HS-27A (cell line): ENCODE measurements around the gene TPM1.
A peak's percentile ranks its signal among the peaks of the same experiment; 100 is the strongest.
"Not testable (repeated sequence)": the region's sequence is repeated elsewhere in the genome, so short reads cannot be mapped to it uniquely, and the experiment has no call there.

Experiments
- DNase-seq: peaks from one replicate; pipeline ENCODE4 v3.0.0-alpha.2; 2012; ENCODE audit warnings: low read depth, missing footprints

The TPM1 gene

GRCh38 chr15:63075984-63076713 lies 33.6 kb downstream of the TPM1 start:
- no peak for DNase-seq

- DNase-seq, result no peak
These were observed 34.1 kb downstream of the TPM1 start for GRCh38 chr15:63076714-63077046.

DNA sequence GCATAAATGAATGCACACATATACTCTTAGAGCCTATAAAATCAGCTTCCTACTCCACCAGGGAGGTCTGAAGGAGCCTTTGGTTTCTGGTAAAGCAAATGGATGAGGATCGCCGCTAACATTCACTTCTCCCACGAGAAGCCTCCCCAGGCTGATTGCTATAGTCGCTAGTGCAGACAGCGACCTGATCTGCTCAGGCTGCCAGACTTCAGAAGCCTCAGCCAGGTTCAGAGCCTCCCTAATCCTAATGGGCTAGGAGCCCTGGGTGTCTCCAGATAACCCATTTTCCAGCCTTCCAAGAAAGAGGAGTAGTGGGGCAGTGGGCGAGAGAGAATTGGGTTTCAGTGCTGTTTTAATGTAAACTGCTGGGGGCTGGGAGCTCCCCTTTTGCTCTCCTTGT lies 35.4 kb downstream of the TPM1 start:
- no peak for DNase-seq

DNA sequence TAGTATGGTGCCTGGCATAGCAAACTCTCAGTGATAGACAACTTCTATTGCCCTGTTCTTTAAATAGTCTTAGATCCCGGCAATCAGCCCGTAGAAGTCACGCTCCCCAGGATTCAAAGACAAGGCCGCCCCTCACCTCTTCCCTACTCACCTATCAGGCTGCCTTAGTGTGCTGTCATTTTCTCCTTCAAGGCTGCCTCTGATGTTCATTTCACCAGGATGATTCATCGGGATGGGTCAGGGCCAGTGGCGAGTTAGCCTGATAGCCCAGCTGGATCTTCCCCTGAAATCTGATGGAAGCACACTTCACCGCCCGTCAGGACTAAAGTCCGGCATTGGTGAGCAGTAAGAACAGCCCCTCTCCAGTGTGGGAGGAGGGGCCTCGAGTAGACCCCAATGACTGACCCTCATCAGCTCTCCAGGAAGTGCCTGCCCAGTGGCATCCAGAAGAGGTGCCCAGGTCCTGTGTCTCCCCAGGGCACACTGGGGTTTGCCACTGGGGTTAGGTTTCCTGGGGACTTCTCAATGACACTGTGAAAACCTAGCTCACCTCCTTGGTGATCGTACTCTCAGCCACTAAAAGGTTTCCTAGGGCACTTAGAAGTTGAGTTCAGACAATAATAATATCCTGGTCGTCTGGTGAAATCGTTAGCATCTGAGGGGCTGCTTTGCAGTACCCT lies 37.5 kb downstream of the TPM1 start:
- no peak for DNase-seq

GRCh38 chr15:63080634-63081250 lies 38.2 kb downstream of the TPM1 start:
- no peak for DNase-seq

DNA sequence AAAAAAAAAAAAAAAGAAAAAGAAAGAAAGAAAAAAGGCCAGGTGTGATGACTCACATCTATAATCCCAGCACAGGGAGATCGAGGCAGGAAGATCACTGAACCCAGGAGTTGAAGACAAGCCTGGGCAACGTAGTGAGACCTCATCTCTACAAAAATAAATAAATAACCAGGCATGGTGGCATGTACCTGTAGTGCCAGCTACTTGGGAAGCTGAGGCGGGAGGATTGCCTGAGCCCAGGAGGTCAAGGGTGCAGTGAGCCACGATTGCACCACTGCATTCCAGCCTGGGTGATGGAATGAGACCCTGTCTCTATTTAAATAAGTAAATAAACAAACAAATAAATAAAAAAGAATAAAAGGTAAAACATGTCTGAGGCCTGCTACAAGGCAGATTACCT lies 39.8 kb downstream of the TPM1 start:
- DNase-seq, result no peak

GRCh38 chr15:63083044-63083443 lies 40.5 kb downstream of the TPM1 start:
- DNase-seq, result no peak

- DNase-seq, result no peak
These were observed 41.0 kb downstream of the TPM1 start for GRCh38 chr15:63083541-63083940.

DNA sequence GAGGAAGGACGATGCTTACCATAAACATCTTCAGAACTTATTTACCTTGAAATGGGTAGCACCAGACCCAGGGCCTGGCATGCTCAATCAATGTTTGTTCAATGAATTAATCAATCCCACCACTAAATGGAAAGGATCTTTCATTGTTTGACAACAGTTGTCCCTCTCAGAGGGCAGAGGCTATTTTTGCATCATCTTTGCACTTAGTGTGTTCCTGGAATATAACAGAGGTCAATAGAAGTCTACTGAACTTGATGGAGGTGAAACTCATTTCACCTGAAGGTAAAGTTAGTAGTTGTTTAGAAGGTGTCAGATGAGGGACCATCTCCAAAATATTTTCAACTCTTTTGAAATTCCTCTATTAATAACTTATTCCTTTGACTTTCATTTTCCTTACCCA lies 42.3 kb downstream of the TPM1 start:
- DNase-seq, result no peak

GRCh38 chr15:63085289-63085688 lies 42.7 kb downstream of the TPM1 start:
- no peak for DNase-seq

DNA sequence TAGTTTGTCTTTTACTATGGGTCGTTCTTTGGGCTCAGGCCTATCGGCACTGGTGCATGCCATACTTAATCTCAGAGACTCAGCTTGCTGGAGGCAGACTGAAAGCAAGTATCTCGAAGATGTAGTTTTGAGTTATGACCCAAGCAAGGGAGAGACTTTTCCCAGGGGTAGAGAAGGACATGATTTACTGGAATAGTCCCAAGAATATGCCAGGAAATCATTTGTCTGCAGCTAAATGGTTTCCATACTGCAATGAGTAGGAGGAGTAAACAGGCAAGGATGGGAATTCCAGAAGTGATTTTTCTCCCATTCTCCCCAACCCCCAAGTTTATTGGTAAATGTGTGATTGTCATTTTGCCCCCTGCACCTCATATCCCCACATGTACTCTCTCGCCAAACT lies 43.7 kb downstream of the TPM1 start:
- no peak for DNase-seq

DNA sequence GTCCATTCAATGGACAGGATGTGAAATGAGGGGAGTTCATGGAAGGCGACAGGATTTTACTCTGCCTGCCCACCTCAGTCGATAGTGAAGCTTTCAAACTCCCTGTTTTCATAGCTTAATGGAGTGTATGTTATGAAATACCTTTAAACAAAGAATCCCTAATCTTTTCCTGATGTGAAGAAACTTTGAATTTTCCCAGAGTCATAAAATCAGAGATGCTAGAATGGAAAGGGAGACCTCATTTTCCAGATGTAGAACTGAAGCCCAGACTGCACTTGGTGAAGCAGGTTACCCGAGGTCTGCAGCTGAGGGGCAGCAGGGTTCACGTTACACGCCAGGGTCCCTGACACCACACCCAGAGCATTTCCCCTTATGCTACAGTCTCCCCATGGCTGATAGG lies 44.4 kb downstream of the TPM1 start:
- DNase-seq, result no peak

DNA sequence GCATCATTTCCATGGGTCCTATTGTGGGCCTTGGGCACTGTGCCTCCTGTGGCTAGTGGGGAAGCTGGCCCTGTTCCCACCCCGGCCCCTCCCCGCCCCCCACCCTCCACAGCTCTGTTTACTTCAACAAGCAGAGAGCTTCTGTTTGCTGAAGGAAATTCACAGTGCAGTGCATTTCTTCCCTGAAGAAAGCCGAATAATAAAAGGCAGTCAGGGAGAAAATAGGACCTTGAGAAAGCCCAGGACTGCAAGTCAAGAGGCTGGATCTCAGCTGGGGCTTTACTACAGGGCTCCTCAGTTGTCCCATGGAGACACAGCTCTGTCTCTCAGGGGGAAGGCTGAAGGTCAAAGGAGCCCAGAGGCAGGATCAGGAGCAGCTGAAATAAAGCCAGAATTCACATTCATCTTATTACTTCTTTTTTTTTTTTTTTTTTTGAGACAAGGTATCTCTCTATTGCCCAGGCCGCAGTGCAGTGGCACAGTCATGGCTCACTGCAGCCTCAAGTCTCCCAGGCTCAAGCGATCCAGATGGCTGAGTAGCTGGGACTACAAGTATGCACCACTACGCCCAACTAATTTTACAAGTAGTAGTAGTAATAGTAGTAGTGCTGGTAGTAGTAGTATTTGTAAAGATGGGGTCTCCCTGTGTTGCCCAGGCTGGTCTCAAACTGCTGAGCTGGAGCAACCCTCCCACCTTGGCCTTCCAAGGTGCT lies 46.1 kb downstream of the TPM1 start:
- no peak for DNase-seq

DNA sequence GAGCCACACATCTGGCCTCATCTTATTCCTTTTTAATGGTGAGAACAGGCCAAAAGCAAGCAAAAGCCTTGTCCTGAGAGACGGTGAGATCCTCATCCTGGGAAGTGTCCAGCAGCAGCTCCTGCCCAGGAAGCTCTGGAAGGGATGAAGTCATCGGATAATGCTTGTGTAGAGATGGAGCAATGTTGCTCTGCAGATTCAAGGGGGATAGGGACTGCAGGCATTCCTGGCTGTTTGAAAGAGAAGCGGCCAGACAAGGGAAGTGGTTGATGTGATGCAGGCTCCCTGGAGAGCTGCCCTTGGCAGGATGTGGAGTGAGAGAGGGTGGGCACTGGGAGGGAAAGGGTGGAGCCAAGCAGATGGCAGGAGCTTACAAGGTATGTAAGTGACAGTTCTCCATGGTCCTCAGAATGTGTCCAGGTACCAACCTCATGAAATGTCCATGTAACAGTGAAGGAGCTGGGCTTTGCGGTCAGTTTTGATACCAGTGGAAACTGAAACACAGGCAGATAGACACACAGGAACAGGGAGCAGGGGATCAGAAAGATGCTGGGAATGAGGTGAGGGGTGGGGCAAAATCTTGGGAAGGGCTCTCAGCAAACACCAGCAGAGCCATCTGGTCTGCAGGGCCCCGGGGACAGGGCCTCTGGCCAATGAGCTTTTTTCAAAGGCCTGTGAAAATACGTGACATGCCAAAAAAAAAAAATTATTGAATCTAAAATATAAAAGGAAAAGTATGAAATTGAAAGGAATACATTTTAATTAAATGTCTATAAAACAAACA lies 46.9 kb downstream of the TPM1 start:
- peak; percentile 63 for DNase-seq

DNA sequence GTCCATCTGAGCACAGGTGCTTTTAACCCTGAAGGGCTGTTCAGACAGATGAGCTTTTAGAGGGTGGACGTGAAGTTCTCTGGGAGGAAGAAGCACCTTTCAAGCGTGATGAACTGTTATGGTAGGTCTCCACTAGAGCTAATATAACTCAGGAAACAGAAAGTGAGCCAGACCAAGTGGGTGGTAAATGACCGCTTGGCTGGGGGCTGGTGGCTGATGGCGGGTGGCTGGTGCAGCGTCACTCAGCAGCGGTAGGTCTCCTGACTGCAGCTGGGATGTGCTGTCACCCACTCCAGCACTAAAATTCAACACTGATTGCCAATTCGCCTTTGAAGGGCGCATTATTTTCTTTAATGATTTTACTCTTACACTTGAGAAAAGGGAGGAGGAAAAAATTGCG lies 47.9 kb downstream of the TPM1 start:
- no peak for DNase-seq

GRCh38 chr15:63090887-63091286 lies 48.3 kb downstream of the TPM1 start:
- DNase-seq, result no peak

DNA sequence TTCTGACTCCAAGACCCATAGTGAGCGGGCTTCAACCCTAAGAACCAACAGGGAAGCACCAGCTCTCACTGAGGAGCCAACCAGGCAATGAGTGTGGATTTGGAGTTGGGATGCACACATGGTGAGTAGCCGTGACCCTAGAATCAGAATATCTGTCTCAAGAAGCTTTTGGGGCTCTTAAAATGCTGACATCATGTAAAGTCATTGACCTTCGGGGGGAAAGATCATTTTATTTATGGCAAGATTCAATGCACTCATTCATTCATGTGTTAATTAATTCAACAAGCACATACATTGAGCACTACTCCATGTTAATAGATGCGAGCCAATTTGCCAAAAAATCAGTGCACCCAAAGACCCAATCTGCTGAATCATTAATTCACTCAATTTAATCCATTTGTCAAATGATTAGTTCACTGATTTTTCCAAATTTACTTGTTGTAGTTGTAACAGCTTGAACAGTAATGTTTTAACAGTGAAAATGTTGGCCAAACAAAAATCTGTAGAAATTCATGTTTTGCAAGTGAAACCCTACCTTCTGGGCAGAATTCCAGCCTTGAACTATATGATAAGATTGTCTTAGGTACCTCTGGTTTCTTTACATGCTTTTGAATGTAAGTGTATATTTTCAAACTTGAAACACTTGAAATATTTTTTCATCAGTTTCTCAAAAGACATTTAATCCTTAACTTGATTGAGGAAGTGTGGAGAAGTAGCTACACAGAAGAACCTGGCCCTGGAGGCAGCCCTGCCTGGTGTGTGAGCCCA lies 49.3 kb downstream of the TPM1 start:
- no peak for DNase-seq

DNA sequence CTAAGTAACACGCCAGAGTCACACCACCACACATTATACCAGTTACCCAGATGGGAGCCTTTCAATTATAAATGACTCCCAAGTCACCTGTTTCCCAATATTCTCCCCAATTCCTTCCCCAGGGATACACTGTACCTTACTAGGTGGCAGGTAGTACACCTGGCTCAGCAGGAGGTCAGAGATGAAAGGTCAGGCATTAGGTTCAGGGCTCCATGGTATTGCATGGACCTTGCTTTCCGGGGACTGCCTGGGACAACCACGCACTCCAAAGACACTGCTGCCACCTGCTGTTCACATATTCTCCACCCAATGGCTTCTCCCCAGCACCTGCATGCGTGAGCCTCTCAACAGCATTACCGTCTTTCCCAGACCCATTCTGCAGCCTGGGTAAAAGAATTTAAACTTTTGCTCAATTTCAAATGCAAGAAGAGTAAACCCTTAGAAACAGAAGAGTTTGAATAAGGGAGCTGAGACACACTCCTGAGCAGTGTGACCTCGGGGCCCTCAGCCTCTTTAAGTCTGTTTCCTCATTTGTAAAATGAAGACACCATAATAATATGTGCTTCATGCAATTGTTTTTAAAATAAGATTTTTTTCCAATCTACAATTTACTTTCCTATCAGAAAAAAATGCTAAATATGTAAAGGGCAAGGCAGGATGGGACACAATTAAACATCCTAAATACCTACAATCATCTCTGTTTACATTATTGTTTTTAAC lies 51.1 kb downstream of the TPM1 start:
- peak; percentile 74 for DNase-seq

DNA sequence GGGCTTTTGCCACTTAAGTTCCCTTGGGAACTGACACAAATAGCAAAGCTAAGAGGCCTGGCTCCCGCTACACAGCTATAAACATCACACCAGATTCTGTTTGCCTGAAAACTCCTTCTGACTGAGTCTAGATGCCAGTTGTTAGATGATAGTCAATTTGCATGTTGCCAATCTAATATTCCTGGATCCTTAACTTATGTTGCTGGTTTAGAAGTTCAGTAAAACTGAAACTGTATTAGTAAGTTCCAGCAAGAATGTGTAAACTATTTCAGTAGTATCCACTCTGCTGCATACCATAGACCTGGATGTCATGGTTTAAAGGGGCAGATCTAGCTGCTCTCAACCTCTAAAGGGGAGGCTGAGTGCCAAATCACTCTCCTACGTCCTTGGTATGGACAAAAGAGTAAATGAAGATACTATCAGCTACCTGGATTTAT lies 52.0 kb downstream of the TPM1 start:
- peak; percentile 69 for DNase-seq

DNA sequence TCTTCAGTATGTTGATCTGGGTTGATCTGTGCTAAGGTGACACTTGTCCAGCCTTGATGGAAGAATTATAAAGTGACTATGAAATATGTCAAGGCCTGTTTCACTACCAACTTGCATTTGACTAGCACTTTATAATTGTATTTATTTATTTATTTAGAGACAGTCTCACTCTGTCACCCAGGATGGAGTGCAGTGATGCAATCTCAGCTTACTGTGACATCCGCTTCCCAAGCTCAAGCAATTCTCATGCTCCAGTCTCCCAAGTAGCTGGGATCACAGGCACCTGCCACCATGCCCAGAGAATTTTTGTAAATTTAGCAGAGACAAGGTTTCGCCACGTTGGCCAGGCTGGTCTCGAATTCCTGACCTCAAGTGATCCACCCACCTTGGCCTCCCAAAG lies 53.6 kb downstream of the TPM1 start:
- no peak for DNase-seq

- not testable (repeated sequence) for DNase-seq
These were observed 56.4 kb downstream of the TPM1 start for GRCh38 chr15:63098901-63099300.
